Skeletal muscle satellite cell (primary cell): Measurements from ENCODE around the gene WDSUB1.

Experiments
- H3K27me3 ChIP-seq: 2 replicates; pipeline ENCODE4 v1.7.0; 2013; ENCODE audit warnings: low read length; ENCODE audit not compliant: control insufficient read depth, insufficient read depth
- H3K36me3 ChIP-seq: 2 replicates; pipeline ENCODE4 v1.7.0; 2013; ENCODE audit warnings: mild to moderate bottlenecking, control low read depth, low read length; ENCODE audit not compliant: insufficient read depth
- H3K4me1 ChIP-seq: 2 replicates; pipeline ENCODE4 v1.7.0; 2013; ENCODE audit warnings: low read length; ENCODE audit not compliant: control insufficient read depth, insufficient read depth
- H3K4me2 ChIP-seq: 2 replicates; pipeline ENCODE4 v1.7.0; 2013; ENCODE audit warnings: mild to moderate bottlenecking, low read length
- H3K4me3 ChIP-seq: 2 replicates; pipeline ENCODE4 v1.7.0; 2013; ENCODE audit warnings: low read length
- H3K9ac ChIP-seq: 2 replicates; pipeline ENCODE4 v1.7.0; 2013; ENCODE audit warnings: mild to moderate bottlenecking, low read depth, low read length, moderate library complexity
- H3K9me3 ChIP-seq: replicated peaks from 2 replicates; pipeline ENCODE4 v1.7.0; 2013; ENCODE audit warnings: mild to moderate bottlenecking, control low read depth, low read length

The WDSUB1 gene

GRCh38 chr2:159201360-159202063, 85.0 kb downstream of the WDSUB1 start:
- Histone ChIP-seq H3K9me3 (no peaks in the 10 kb centered on the region), H3K9ac (no peak overlapping the region), H3K27me3 (no peaks in the 10 kb centered on the region), H3K36me3 (peaks cover 8% of the 10 kb centered on the region), H3K4me3 (no peak overlapping the region), H3K4me1 (peaks cover 15% of the 10 kb centered on the region), H3K4me2 (no peak overlapping the region)

- Histone ChIP-seq H3K4me3 (no peak overlapping the region), H3K27me3 (no peaks in the 10 kb centered on the region), H3K9ac (no peak overlapping the region), H3K36me3 (peaks cover 6% of the 10 kb centered on the region), H3K9me3 (no peaks in the 10 kb centered on the region), H3K4me2 (no peak overlapping the region), H3K4me1 (peaks cover 15% of the 10 kb centered on the region)
These were observed 86.0 kb downstream of the WDSUB1 start for GRCh38 chr2:159200498-159200897.

- Histone ChIP-seq H3K27me3 (no peaks in the 10 kb centered on the region), H3K4me2 (no peak overlapping the region), H3K9ac (no peak overlapping the region), H3K4me1 (peaks cover 15% of the 10 kb centered on the region), H3K36me3 (peaks cover 6% of the 10 kb centered on the region), H3K9me3 (no peaks in the 10 kb centered on the region), H3K4me3 (no peak overlapping the region)
These were observed 86.6 kb downstream of the WDSUB1 start for GRCh38 chr2:159199761-159200465.

GRCh38 chr2:159199236-159199635, 87.3 kb downstream of the WDSUB1 start:
- Histone ChIP-seq H3K9ac (no peak overlapping the region), H3K27me3 (no peaks in the 10 kb centered on the region), H3K4me1 (peaks cover 15% of the 10 kb centered on the region), H3K9me3 (no peaks in the 10 kb centered on the region), H3K36me3 (peaks cover 6% of the 10 kb centered on the region), H3K4me3 (no peak overlapping the region), H3K4me2 (no peak overlapping the region)

GRCh38 chr2:159196393-159196925, 90.0 kb downstream of the WDSUB1 start:
- no peak overlapping the region for H3K4me3 ChIP-seq
- H3K4me1 ChIP-seq: no peaks in the 10 kb centered on the region
- H3K9ac ChIP-seq: no peak overlapping the region
- peaks cover 9% of the 10 kb centered on the region for H3K36me3 ChIP-seq
- H3K4me2 ChIP-seq: no peak overlapping the region
- no peaks in the 10 kb centered on the region for H3K9me3 ChIP-seq
- H3K27me3 ChIP-seq: no peaks in the 10 kb centered on the region

GRCh38 chr2:159195697-159196096, 90.8 kb downstream of the WDSUB1 start:
- H3K4me1 ChIP-seq: no peaks in the 10 kb centered on the region
- H3K4me2 ChIP-seq: no peak overlapping the region
- no peak overlapping the region for H3K9ac ChIP-seq
- H3K9me3 ChIP-seq: no peaks in the 10 kb centered on the region
- no peak overlapping the region for H3K4me3 ChIP-seq
- H3K27me3 ChIP-seq: no peaks in the 10 kb centered on the region
- H3K36me3 ChIP-seq: peaks cover 9% of the 10 kb centered on the region

GRCh38 chr2:159194241-159194640, 92.3 kb downstream of the WDSUB1 start:
- Histone ChIP-seq H3K4me1 (no peaks in the 10 kb centered on the region), H3K4me3 (no peak overlapping the region), H3K36me3 (peaks cover 9% of the 10 kb centered on the region), H3K27me3 (no peaks in the 10 kb centered on the region), H3K4me2 (no peak overlapping the region), H3K9ac (no peak overlapping the region), H3K9me3 (no peaks in the 10 kb centered on the region)

- no peak overlapping the region for H3K4me2 ChIP-seq
These were observed 92.7 kb downstream of the WDSUB1 start for GRCh38 chr2:159193791-159194190.

GRCh38 chr2:159192371-159192918, 94.1 kb downstream of the WDSUB1 start:
- H3K36me3 ChIP-seq: peaks cover 4% of the 10 kb centered on the region
- no peaks in the 10 kb centered on the region for H3K27me3 ChIP-seq
- H3K9me3 ChIP-seq: no peaks in the 10 kb centered on the region
- H3K4me2 ChIP-seq: no peak overlapping the region
- no peaks in the 10 kb centered on the region for H3K4me1 ChIP-seq
- H3K9ac ChIP-seq: no peak overlapping the region
- no peak overlapping the region for H3K4me3 ChIP-seq

More at GRCh38 chr2:159193791-159194190, 92.7 kb downstream of the WDSUB1 start:
- H3K9ac ChIP-seq: no peak overlapping the region
- H3K27me3 ChIP-seq: no peaks in the 10 kb centered on the region
- no peaks in the 10 kb centered on the region for H3K9me3 ChIP-seq
- no peaks in the 10 kb centered on the region for H3K4me1 ChIP-seq
- H3K4me3 ChIP-seq: no peak overlapping the region
- peaks cover 7% of the 10 kb centered on the region for H3K36me3 ChIP-seq

GRCh38 chr2:159188449-159188848, 98.1 kb downstream of the WDSUB1 start:
- H3K9me3 ChIP-seq: no peaks in the 10 kb centered on the region
- no peak overlapping the region for H3K4me2 ChIP-seq
- H3K27me3 ChIP-seq: no peaks in the 10 kb centered on the region
- peaks cover 10% of the 10 kb centered on the region for H3K36me3 ChIP-seq
- no peak overlapping the region for H3K4me3 ChIP-seq
- H3K9ac ChIP-seq: no peak overlapping the region
- no peaks in the 10 kb centered on the region for H3K4me1 ChIP-seq

- H3K27me3 ChIP-seq: no peaks in the 10 kb centered on the region
- H3K36me3 ChIP-seq: peaks cover 10% of the 10 kb centered on the region
- no peak overlapping the region for H3K4me2 ChIP-seq
- H3K9me3 ChIP-seq: no peaks in the 10 kb centered on the region
- no peaks in the 10 kb centered on the region for H3K4me1 ChIP-seq
- H3K4me3 ChIP-seq: no peak overlapping the region
- H3K9ac ChIP-seq: no peak overlapping the region
These were observed 99.4 kb downstream of the WDSUB1 start for GRCh38 chr2:159187106-159187505.
